GM19372 (cell line): ENCODE measurements around the gene SLC22A3.
"Not testable (repeated sequence)": the region's sequence is repeated elsewhere in the genome, so short reads cannot be mapped to it uniquely, and the experiment has no call there.

Source experiments
- ATAC-seq: cut with Tn5 transposase; IDR thresholded peaks from one replicate; pipeline ENCODE4 v1.9.1; 2021; ENCODE audit warnings: mild to moderate bottlenecking, low read depth, moderate library complexity; ENCODE audit not compliant: unreplicated experiment

SLC22A3 gene

GRCh38 chr6:160367798-160368547 lies 19.8 kb downstream of the SLC22A3 start:
- no peak for ATAC-seq

GRCh38 chr6:160368670-160369069 lies 20.5 kb downstream of the SLC22A3 start:
- ATAC-seq = no peak

- not testable (repeated sequence) for ATAC-seq
Observed at GRCh38 chr6:160373601-160374000, 25.4 kb downstream of the SLC22A3 start.

- no peak for ATAC-seq
Observed at GRCh38 chr6:160374836-160375560, 26.8 kb downstream of the SLC22A3 start.

GRCh38 chr6:160375561-160375949 lies 27.4 kb downstream of the SLC22A3 start:
- no peak for ATAC-seq

GRCh38 chr6:160376445-160376844 lies 28.3 kb downstream of the SLC22A3 start:
- ATAC-seq = no peak

GRCh38 chr6:160378218-160378617 lies 30.0 kb downstream of the SLC22A3 start:
- no peak for ATAC-seq

GRCh38 chr6:160378882-160379281 lies 30.7 kb downstream of the SLC22A3 start:
- no peak for ATAC-seq

- no peak for ATAC-seq
Observed at GRCh38 chr6:160379466-160379865, 31.3 kb downstream of the SLC22A3 start.

- ATAC-seq = no peak
Observed at GRCh38 chr6:160382946-160383345, 34.8 kb downstream of the SLC22A3 start.

GRCh38 chr6:160386869-160387530 lies 38.8 kb downstream of the SLC22A3 start:
- ATAC-seq = no peak

- ATAC-seq = no peak
Observed at GRCh38 chr6:160387916-160388643, 39.9 kb downstream of the SLC22A3 start.

- ATAC-seq = no peak
Observed at GRCh38 chr6:160388922-160389321, 40.7 kb downstream of the SLC22A3 start.

GRCh38 chr6:160391419-160392116 lies 43.4 kb downstream of the SLC22A3 start:
- ATAC-seq = no peak

- ATAC-seq = not testable (repeated sequence)
Observed at GRCh38 chr6:160393442-160393841, 45.3 kb downstream of the SLC22A3 start.

- no peak for ATAC-seq
Observed at GRCh38 chr6:160393891-160394653, 45.9 kb downstream of the SLC22A3 start.

- no peak for ATAC-seq
Observed at GRCh38 chr6:160394654-160395035, 46.5 kb downstream of the SLC22A3 start.

- no peak for ATAC-seq
Observed at GRCh38 chr6:160395187-160395586, 47.0 kb downstream of the SLC22A3 start.

GRCh38 chr6:160396292-160396691 lies 48.1 kb downstream of the SLC22A3 start:
- no peak for ATAC-seq
